SK-N-MC (cell line): ENCODE measurements around the gene ACTG1.

Experiments used
- EZH2 ChIP-seq: fragments of 200-600 bp; sonication (generic); IDR thresholded peaks from one replicate; pipeline ENCODE4 v1.6.1; 2017; ENCODE audit warnings: antibody characterized with exemption
- FOXP2 ChIP-seq: optimal IDR thresholded peaks from 2 replicates; pipeline ENCODE3; 2011; ENCODE audit warnings: mild to moderate bottlenecking, moderate library complexity; ENCODE audit not compliant: insufficient read depth; ENCODE audit errors: extremely low read length, control extremely low read depth
- POLR2AphosphoS5 ChIP-seq: IDR thresholded peaks from 2 replicates; pipeline ENCODE4 v1.6.1; 2012; ENCODE audit warnings: mild to moderate bottlenecking, low read depth, low read length, borderline replicate concordance

GRCh38 chr17:81522491-81523401 lies 10.1 kb upstream of the ACTG1 start:
- TF ChIP-seq EZH2 = no peak
- no peak for TF ChIP-seq POLR2AphosphoS5
- TF ChIP-seq FOXP2 = no peak
